Measurements from ENCODE around the gene SAV1.
"Not testable (repeated sequence)": the region's sequence is repeated elsewhere in the genome, so short reads cannot be mapped to it uniquely, and the experiment has no call there.

SAV1 gene

DNA sequence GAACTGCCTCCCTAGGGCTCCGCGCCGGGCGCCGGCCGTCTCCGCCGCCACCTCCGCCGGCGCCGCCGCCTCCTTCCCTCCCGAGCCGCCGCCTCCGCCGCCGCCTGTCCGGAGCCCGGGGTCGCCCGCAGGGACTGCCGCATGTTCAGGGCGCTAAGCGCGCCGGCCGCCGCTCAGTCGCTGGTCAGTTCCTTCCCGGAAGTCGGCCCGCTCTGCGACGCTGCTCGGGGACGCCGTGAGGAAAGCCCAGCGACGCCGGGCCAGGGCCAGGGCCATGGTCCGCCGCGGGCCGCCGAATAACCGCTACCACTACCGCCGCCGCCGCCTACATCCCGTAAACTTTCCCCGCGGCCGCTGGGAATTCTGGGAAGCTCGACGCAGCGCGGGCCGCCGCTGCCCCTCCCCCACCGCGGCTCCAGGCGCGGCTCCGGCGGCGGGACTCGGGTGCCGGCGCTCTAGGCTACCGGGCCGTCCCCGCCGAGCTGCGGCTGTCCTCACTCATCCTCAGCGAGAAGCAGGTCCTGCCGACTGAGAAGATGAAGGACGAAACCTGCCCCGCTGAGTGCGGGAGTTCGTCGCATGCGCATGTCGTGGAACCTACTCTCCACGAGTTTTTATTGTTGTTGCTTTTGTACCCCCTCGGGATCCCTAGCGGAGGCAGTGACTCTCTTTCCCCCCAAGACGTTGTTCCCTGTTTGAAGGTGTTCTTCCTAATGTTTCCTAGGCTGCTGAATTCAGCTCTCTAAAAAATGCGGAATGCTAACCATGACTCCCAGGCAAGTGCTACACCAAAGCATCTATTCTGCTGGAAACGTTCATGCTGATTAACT lies at the start of gene SAV1:
Gene SAV1, minus strand, starts transcription at position 311 of the 830 bp plus-strand sequence. CDS start 339 bp downstream, outside the sequence.
- DNase-seq (ENCODE audit: low read depth in 2 of 3, low spot score in 1 of 3): peak; percentile 27 to 52 (median 44)

DNA sequence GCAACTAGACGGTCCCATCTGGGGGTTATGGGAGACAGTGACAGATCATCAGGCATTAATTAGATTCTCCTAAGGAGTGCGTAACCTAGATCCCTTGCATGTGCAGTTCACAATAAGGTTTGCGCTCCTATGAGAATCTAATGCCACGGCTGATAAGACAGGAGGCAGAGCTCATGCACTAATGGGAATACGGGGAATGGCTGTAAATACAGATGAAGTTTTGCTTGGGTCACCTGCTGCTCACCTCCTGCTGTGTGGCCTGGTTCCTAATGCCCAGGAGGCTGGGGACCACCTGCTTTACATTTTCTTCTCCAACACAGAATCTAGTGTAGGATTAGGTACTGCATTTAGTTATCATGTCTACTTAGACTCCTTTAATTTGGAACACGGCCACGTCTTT lies 49.7 kb upstream of the SAV1 start:
- no peak for DNase-seq (ENCODE audit: low read depth in 2 of 3, low spot score in 1 of 3)

- DNase-seq (ENCODE audit: low read depth in 2 of 3, low spot score in 1 of 3): peak in 1 of 3 donors; percentile 15
These were observed 46.5 kb upstream of the SAV1 start for GRCh38 chr14:50714450-50715073.

GRCh38 chr14:50711043-50711442 lies 42.9 kb upstream of the SAV1 start:
- no peak for DNase-seq (ENCODE audit: low read depth in 2 of 3, low spot score in 1 of 3)

DNA sequence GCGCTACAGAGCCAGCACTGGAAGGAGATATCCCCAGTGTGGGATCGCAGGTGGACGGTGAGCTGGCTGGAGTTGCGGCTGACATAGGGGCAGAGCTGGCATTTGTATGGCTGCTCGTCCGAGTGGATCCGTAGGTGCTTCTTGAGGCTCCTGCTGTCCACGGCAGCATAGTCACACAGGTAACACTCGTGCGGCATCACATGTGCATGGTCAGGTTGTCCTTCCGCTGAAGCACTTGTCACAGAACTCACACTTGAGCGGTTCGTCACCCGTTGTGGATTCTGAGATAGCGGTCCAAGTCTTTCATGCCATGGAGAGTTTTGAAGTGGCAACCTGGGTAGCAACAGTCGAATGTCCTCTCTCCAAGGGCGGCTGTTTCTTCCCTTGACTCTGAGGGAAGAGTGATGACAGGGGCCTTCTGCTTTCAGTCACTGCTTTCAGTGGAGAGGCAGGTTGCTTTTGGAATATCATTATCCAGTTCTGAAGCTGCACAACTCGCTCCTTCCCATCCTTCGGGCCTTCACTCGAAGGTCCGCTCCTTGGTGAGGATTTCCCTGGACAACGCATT lies 37.0 kb upstream of the SAV1 start:
- DNase-seq (ENCODE audit: low read depth in 2 of 3, low spot score in 1 of 3): no peak

DNA sequence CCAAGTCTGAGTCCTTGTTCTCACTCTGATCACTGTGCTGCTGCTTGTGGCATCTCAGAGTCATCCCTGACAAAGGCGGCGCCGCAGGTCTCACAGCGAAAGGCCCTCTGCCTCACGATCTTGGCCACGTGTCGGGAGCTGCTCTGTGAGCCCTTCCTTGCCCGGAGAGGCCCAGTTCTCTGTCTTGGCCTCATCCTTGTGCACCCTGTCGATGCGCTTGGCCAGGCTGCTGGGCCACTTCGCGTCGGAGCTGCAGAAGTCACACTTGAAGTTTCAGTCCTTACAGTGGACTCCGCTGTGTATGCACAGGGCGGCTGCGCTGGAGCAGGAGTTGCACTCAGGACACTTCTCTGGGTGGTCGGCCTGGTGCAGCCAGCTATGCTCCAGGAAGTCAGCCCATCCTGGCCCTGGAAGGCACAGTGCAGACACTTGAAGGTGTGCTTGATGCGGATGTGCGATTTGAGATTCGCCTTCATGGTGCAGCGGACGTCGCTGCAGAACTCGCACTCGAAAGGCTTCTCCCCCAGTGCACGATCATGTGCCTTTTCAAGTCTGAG lies 36.4 kb upstream of the SAV1 start:
- no peak for DNase-seq (ENCODE audit: low read depth in 2 of 3, low spot score in 1 of 3)

DNA sequence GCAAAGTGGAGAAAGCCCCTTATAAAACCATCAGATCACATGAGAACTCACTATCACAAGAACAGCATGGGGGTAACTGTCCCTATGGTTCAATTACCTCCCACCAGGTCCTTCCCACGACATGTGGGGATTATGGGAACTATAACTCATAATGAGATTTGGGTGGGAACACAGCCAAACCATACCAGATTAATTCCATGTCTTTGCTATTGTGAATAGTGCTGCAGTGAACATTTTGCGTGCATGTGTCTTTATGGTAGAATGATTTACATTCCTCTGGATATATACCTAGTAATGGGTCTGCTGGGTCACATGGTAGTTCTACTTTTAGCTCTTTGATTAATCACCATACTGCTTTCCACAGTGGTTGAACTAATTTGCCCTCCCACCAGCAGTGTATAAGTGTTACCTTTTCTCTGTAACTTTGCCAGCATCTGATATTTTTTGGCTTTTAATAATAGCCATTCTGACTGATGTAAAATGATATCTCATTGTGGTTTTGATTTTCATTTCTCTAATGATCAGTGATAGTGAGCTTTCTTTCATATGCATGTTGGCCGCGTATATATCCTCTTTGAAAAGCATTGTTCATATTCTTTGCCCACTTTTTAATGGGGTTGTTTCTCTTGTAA lies 29.7 kb upstream of the SAV1 start:
- no peak for DNase-seq (ENCODE audit: low read depth in 2 of 3, low spot score in 1 of 3)

DNA sequence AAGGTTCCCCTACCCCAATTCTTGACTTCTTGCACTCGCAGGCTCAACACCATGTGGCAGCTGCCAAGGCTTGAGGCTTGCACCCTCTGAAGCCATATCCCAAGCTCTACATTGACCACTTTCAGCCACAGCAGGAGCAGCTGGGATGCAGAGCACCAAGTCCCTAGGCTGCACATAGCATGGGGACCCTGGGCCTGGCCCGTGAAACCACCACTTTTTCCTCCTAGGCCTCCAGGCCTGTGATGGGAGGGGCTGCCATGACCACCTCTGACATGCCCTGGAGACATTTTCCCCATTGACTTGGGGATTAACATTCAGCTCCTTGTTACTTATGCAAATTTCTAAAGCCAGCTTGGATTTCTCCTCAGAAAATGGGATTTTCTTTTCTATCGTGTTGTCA lies 26.2 kb upstream of the SAV1 start:
- not testable (repeated sequence) for DNase-seq (ENCODE audit: low read depth in 2 of 3, low spot score in 1 of 3)

DNA sequence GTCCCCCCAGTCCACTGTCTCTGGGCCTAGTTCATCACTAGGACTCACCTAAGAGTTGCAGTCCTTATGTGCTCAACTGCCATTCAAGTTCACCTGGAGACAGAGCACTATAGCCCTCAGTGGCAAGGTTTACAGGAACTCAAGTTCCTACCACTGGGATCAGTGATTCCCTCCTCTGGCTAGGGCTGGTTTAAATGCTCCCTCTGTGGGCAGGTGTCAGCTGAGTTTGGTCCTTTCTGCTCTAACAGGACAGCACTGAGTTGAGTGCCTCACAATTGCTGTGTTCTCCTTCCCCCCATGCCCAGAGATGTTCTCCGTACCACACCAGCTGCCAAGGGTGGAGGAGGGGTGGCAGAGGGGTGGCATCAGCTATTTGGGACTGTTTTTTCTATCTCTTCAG lies 20.8 kb upstream of the SAV1 start:
- DNase-seq (ENCODE audit: low read depth in 2 of 3, low spot score in 1 of 3): no peak

DNA sequence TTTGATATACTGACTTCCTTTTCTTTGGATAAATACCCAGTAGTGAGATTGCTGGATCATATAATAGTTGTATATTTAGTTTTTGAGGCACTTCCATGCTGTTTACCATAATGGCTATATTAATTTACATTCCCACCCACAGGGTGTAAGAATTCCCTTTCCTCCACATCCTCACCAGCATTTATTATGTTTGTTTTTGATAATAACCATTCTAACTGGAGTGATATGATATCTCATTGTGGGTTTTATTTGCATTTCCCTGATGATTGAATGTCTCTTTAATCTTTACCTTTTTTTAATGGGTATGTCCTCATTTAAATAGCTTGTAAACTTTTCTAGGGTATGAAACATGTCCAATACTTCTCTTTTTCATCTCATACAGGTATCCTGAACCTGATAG lies 11.6 kb upstream of the SAV1 start:
- no peak for DNase-seq (ENCODE audit: low read depth in 2 of 3, low spot score in 1 of 3)

DNA sequence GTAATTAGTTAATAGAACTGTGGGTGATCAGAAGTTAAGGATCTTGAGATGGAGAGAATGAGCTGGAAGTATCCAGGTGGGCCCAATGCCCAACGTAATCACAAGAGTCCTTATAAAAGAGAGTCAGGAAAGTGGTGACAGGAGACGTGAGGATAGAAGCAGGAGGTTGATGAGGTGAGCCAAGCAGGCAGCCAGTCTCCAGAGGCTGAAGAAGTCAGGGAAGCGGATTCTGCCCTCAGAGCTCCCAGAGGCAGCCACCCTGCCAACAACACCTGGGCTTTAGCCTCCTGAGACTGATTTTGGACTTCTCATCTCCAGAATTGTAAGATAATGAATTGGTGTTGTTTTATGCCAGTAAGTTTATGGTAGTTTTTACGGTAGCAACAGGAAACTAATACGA lies 10.1 kb upstream of the SAV1 start:
- DNase-seq (ENCODE audit: low read depth in 2 of 3, low spot score in 1 of 3): no peak

- no peak for DNase-seq (ENCODE audit: low read depth in 2 of 3, low spot score in 1 of 3)
These were observed 9.5 kb upstream of the SAV1 start for GRCh38 chr14:50677527-50678063.

- DNase-seq (ENCODE audit: low read depth in 2 of 3, low spot score in 1 of 3): no peak
These were observed 8.9 kb upstream of the SAV1 start for GRCh38 chr14:50676814-50677516.

DNA sequence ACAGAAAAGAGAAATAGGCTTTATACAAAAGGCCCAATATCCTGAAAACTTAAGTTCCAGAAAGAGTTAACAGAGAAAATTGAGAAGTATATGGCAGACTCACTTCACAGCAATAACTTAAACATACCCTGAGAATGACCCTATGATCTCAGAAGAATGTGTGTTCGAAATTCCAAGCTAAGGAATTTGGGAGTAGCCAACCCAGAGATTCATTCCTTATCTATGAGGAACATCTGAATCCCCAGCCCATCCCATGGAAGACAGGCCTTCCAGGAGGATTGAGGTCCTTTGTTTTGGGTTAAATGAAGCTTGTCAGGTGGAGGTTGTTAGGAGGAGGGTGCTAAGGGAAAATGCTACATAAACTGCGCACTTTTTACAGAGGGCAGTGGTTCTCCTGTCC lies 7.5 kb upstream of the SAV1 start:
- no peak for DNase-seq (ENCODE audit: low read depth in 2 of 3, low spot score in 1 of 3)

GRCh38 chr14:50670866-50671256 lies 2.8 kb upstream of the SAV1 start:
- no peak for DNase-seq (ENCODE audit: low read depth in 2 of 3, low spot score in 1 of 3)

GRCh38 chr14:50670196-50670865 lies 2.2 kb upstream of the SAV1 start:
- no peak for DNase-seq (ENCODE audit: low read depth in 2 of 3, low spot score in 1 of 3)

DNA sequence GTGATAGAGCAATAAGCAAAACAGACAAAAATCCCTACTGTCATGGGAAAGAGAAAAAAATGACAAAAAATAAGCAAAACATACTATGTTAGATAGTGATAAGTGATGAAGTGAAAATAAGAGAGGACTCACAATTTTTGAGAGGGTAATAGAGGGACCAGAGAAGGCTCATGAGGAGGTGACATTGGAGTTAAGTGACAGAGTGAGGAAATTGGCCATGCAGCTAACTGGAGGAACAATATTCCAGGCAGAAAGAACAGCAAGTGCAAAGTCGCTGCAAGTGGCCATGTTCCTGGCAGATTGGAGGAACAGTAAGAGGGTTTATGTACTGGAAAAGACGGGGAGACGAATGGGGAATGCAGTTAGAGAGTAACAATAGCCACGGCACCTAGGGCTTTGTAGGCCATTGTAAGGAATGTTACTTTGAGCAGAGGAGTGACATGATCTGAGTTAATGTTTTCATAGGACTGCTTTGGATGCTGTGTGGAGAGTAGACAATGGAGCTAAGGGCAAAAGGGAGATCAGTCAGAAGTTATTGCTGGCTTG lies 1.4 kb upstream of the SAV1 start:
- no peak for DNase-seq (ENCODE audit: low read depth in 2 of 3, low spot score in 1 of 3)

- no peak for DNase-seq (ENCODE audit: low read depth in 2 of 3, low spot score in 1 of 3)
These were observed 679 bp upstream of the SAV1 start for GRCh38 chr14:50668826-50669143.

GRCh38 chr14:50667684-50667995 lies 466 bp downstream of the SAV1 start:
- DNase-seq (ENCODE audit: low read depth in 2 of 3, low spot score in 1 of 3): peak in 1 of 3 donors; percentile 19
